ENCODE results near the gene SPAG16. TPM values are rescaled to one million over a fixed set of nuclear protein-coding genes. Genes with fewer than 3 reads are reported as not detected.

The SPAG16 gene
- total RNA-seq, 4 donors from 2014 or later, result 14.1 to 43.1 (median 30.2) TPM

DNA sequence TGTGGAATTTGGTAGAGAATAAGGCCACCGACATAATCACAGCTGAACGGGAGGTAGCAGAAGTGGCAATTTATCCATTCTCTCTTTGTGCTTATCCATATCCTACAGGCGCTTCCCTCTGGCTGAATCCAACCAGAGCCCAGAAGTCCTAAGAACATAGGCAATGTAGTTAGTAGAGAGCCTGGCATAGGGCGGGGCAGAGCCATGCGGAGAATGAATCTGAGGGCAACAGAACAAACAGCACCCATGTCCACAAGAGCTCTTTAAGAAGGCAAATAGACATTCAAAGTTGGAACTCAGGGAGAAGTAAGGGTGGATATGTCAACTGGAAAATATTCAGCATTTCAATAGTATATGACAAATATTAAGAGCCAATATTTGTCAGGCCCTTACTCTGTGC lies 820.7 kb downstream of the SPAG16 start:
- H3K27ac ChIP-seq, result no peak overlapping the region
- H3K36me3 ChIP-seq, result no peaks in the 10 kb centered on the region
- WGBS, 2 donors, result 91 to 92% methylated on average over 5 of the region's 5 CpGs
- intact Hi-C loops (cut with DNase I), result no loop called here
- no peak for DNase-seq
- no peaks in the 10 kb centered on the region for H3K27me3 ChIP-seq
- no peak overlapping the region for H3K4me3 ChIP-seq
- no peaks in the 10 kb centered on the region for H3K4me1 ChIP-seq
- no peak for TF ChIP-seq POLR2A (IDR thresholded peaks at IDR 0.05)
- TF ChIP-seq, protein P1, sequence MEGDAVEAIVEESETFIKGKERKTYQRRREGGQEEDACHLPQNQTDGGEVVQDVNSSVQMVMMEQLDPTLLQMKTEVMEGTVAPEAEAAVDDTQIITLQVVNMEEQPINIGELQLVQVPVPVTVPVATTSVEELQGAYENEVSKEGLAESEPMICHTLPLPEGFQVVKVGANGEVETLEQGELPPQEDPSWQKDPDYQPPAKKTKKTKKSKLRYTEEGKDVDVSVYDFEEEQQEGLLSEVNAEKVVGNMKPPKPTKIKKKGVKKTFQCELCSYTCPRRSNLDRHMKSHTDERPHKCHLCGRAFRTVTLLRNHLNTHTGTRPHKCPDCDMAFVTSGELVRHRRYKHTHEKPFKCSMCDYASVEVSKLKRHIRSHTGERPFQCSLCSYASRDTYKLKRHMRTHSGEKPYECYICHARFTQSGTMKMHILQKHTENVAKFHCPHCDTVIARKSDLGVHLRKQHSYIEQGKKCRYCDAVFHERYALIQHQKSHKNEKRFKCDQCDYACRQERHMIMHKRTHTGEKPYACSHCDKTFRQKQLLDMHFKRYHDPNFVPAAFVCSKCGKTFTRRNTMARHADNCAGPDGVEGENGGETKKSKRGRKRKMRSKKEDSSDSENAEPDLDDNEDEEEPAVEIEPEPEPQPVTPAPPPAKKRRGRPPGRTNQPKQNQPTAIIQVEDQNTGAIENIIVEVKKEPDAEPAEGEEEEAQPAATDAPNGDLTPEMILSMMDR (IDR thresholded peaks at IDR 0.05), result no peak
- H3K9me3 ChIP-seq, result no peaks in the 10 kb centered on the region

DNA sequence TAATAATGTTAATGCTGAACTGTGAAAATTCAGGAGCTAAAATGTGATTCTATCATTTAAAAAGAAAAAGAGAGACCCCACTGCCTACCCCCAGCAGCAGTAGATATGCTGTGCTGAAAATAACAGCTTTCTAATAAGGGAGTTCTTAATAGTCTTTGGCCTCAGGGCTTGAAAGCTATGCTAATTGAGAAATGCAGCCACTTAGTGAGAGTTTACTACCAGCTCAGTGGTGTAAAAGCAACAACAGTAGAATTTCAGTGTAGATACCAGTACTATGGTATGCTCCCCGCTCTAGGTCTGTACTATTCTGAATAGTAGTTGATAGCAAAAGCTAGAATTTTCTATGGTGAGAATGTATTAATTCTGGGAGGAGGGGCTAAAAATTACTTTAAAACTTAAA lies 823.5 kb downstream of the SPAG16 start:
- no peaks in the 10 kb centered on the region for H3K27me3 ChIP-seq
- WGBS, 2 donors, result 70 to 75% methylated on average over 1 of the region's 1 CpG
- H3K4me1 ChIP-seq, result no peaks in the 10 kb centered on the region
- DNase-seq, result no peak
- H3K36me3 ChIP-seq, result no peaks in the 10 kb centered on the region
- no peak overlapping the region for H3K27ac ChIP-seq
- H3K9me3 ChIP-seq, result no peaks in the 10 kb centered on the region
- intact Hi-C loops (cut with DNase I), result no loop called here
- TF ChIP-seq, protein P1 (IDR thresholded peaks at IDR 0.05), result no peak
- TF ChIP-seq POLR2A (IDR thresholded peaks at IDR 0.05), result no peak
- H3K4me3 ChIP-seq, result no peak overlapping the region

DNA sequence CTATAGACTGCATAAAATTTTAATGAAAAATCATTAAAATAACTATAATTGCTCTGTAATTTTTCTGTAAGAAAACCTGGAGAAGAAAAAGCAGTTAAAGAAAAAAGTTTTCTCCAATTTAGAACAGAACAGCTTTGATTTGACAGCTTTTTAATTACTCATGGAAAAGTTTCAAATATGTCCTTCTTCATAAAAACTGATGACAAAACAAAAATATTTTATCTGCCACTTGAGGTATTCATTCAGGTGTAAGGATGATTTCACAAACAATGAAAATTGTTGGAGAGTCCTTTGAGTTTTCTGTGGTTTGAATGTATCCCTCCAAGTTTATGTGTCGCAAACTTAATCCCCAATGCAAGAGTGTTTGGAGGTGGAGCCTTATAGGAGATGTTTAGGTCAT lies 824.3 kb downstream of the SPAG16 start:
- TF ChIP-seq, protein P1 (IDR thresholded peaks at IDR 0.05), result no peak
- TF ChIP-seq POLR2A (IDR thresholded peaks at IDR 0.05), result no peak
- WGBS, 2 donors, result 78 to 100% methylated on average over 1 of the region's 1 CpG
- DNase-seq, result no peak
- Histone ChIP-seq H3K9me3 (no peaks in the 10 kb centered on the region), H3K4me3 (no peak overlapping the region), H3K4me1 (no peaks in the 10 kb centered on the region), H3K27me3 (no peaks in the 10 kb centered on the region), H3K36me3 (no peaks in the 10 kb centered on the region), H3K27ac (no peak overlapping the region)
- intact Hi-C loops (cut with DNase I), result no loop called here

DNA sequence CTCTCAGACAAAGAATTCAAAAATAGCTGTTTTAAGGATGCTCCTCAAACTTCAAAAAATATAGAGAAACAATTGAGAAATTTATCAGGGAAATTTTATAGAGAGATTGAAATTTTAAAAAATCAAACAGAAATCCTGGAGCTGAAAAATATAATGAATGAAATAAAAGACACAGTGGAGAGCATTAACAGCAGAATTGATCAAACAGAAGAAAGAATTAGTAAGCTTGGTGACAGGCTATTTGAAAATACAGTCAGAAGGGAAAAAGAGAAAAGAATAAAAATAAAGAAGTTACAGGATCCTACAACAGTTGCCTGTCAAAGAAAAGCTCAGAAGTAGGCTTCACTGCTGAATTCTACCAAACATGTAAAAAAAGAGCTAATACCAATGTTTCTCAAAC lies 832.8 kb downstream of the SPAG16 start:
- no peak for DNase-seq
- intact Hi-C loops (cut with DNase I), result no loop called here

DNA sequence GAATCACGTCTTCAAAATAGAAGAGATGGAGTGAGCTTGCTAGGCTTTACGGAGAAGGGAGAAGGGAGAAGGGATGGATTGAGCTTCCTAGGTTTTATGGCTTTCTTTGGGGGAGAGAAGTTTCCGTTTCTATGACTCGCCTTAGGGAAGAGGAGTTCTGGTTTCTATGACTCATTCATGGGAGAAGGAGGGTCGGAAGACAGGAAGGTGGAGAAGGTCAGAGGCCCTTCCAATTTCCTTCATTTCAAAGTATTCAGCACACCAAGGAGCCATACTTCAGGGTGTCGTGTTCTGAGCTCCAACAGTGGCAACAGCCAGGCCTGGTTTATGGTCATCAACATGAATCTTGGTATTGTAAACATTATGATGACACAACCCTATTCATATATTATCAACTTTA lies 841.9 kb downstream of the SPAG16 start:
- Histone ChIP-seq H3K27ac (no peak overlapping the region), H3K36me3 (no peaks in the 10 kb centered on the region), H3K4me1 (no peaks in the 10 kb centered on the region), H3K27me3 (no peaks in the 10 kb centered on the region), H3K4me3 (no peak overlapping the region), H3K9me3 (no peaks in the 10 kb centered on the region)
- DNase-seq, result no peak
- TF ChIP-seq, protein P1 (IDR thresholded peaks at IDR 0.05), result no peak
- WGBS, 2 donors, result 69 to 83% methylated on average over 6 of the region's 6 CpGs
- intact Hi-C loops (cut with DNase I), result no loop called here

More for the DNA sequence above, 832.8 kb downstream of the SPAG16 start:
- TF ChIP-seq, protein P1 (IDR thresholded peaks at IDR 0.05), result no peak
- TF ChIP-seq POLR2A (IDR thresholded peaks at IDR 0.05), result no peak
- Histone ChIP-seq H3K4me1 (no peaks in the 10 kb centered on the region), H3K27ac (no peak overlapping the region), H3K9me3 (peaks cover 0 to 19% (median 0%) of the 10 kb centered on the region in 3 donors), H3K27me3 (no peaks in the 10 kb centered on the region), H3K4me3 (no peak overlapping the region), H3K36me3 (no peaks in the 10 kb centered on the region)
